OCI-LY3 (cell line): ENCODE results near the gene PRPF19.

ENCODE experiments used
- H2AFZ ChIP-seq: fragments of 200-600, 300-600 bp; shearing (Covaris generic); 2 replicates; pipeline ENCODE4 v1.6.0; 2014; ENCODE audit warnings: antibody characterized with exemption, low read depth, low read length
- H3K27ac ChIP-seq: fragments of 200-600, 300-600 bp; sonication (generic); 2 replicates; pipeline ENCODE4 v1.5.1; 2014; ENCODE audit warnings: mild to moderate bottlenecking, low read length, moderate library complexity, mixed read lengths
- H3K27me3 ChIP-seq: fragments of 200-600, 300-600 bp; sonication (generic); 2 replicates; pipeline ENCODE4 v1.6.1; 2014; ENCODE audit warnings: low read depth, low read length, mixed read lengths
- H3K36me3 ChIP-seq: fragments of 200-600, 300-600 bp; sonication (generic); replicated peaks from 2 replicates; pipeline ENCODE3; 2014; ENCODE audit warnings: low read depth, low read length, mixed read lengths
- H3K4me1 ChIP-seq: fragments of 300-600, 200-600 bp; sonication (generic); 2 replicates; pipeline ENCODE4 v1.6.1; 2014; ENCODE audit warnings: low read length, mixed read lengths
- H3K4me2 ChIP-seq: fragments of 200-600, 300-600 bp; sonication (generic); 2 replicates; pipeline ENCODE4 v1.6.1; 2014; ENCODE audit warnings: low read length, mixed read lengths
- H3K4me3 ChIP-seq: fragments of 300-600, 200-600 bp; sonication (generic); 2 replicates; pipeline ENCODE4 v1.5.1; 2014; ENCODE audit warnings: antibody characterized with exemption, mild to moderate bottlenecking, low read length, moderate library complexity
- H3K79me2 ChIP-seq: fragments of 300-600, 200-600 bp; shearing (Covaris generic); 2 replicates; pipeline ENCODE4 v1.6.1; 2014; ENCODE audit warnings: mild to moderate bottlenecking, low read length, mixed read lengths
- H3K9ac ChIP-seq: fragments of 300-600, 200-600 bp; shearing (Covaris generic); 2 replicates; pipeline ENCODE4 v1.6.0; 2014; ENCODE audit warnings: mild to moderate bottlenecking, low read length, moderate library complexity
- H3K9me3 ChIP-seq: fragments of 200-600, 300-600 bp; shearing (Covaris generic); 2 replicates; pipeline ENCODE4 v1.6.1; 2014; ENCODE audit warnings: low read length, mixed read lengths; ENCODE audit not compliant: insufficient read depth
- H4K20me1 ChIP-seq: fragments of 200-600, 300-600 bp; sonication (generic); 2 replicates; pipeline ENCODE4 v1.6.1; 2016; ENCODE audit warnings: low read length, mixed read lengths; ENCODE audit not compliant: insufficient read depth
- EZH2phosphoT487 ChIP-seq: fragments of 200-600 bp; shearing (Covaris generic); IDR thresholded peaks from 2 replicates; pipeline ENCODE4 v1.6.1; 2018; ENCODE audit warnings: antibody characterized with exemption, mixed run types, low read depth
- TF ChIP-seq, protein P1 (sequence below): fragments of 200-600, 300-600 bp; sonication (generic); IDR thresholded peaks from 2 replicates; pipeline ENCODE4 v1.5.1; 2014; ENCODE audit warnings: antibody characterized with exemption, low read length, low read depth

PRPF19 gene

DNA sequence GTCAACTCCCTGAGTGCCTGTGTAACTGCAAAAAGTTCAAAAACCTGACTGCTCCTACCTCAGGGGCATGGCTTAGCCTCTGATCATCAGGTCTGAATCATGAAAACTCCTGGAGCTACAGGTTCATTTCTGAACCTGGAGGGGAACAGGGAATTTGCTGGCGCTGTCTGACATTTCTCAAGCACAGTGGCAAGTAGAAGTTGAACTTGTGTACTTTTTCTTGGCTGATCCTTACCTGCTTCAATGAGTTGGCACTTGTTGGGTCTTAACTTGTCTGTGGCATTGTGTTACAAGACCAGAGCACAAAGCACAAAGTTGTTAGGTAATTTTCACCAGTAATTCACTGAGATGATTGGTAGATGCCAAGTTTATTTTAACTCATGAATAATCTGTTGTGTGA, 10.9 kb upstream of the PRPF19 start:
- Histone ChIP-seq H3K4me2 (no peak overlapping the region), H3K9me3 (no peaks in the 10 kb centered on the region), H3K9ac (no peak overlapping the region), H3K4me1 (peaks cover 53% of the 10 kb centered on the region), H3K27ac (no peak overlapping the region), H3K27me3 (no peaks in the 10 kb centered on the region), H3K36me3 (peaks cover 54% of the 10 kb centered on the region), H3K79me2 (peaks cover 62% of the 10 kb centered on the region), H4K20me1 (peaks cover 43% of the 10 kb centered on the region), H2AFZ (no peak overlapping the region), H3K4me3 (no peak overlapping the region)
- TF ChIP-seq, protein P1, sequence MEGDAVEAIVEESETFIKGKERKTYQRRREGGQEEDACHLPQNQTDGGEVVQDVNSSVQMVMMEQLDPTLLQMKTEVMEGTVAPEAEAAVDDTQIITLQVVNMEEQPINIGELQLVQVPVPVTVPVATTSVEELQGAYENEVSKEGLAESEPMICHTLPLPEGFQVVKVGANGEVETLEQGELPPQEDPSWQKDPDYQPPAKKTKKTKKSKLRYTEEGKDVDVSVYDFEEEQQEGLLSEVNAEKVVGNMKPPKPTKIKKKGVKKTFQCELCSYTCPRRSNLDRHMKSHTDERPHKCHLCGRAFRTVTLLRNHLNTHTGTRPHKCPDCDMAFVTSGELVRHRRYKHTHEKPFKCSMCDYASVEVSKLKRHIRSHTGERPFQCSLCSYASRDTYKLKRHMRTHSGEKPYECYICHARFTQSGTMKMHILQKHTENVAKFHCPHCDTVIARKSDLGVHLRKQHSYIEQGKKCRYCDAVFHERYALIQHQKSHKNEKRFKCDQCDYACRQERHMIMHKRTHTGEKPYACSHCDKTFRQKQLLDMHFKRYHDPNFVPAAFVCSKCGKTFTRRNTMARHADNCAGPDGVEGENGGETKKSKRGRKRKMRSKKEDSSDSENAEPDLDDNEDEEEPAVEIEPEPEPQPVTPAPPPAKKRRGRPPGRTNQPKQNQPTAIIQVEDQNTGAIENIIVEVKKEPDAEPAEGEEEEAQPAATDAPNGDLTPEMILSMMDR, result no peak
- no peak for TF ChIP-seq EZH2phosphoT487

DNA sequence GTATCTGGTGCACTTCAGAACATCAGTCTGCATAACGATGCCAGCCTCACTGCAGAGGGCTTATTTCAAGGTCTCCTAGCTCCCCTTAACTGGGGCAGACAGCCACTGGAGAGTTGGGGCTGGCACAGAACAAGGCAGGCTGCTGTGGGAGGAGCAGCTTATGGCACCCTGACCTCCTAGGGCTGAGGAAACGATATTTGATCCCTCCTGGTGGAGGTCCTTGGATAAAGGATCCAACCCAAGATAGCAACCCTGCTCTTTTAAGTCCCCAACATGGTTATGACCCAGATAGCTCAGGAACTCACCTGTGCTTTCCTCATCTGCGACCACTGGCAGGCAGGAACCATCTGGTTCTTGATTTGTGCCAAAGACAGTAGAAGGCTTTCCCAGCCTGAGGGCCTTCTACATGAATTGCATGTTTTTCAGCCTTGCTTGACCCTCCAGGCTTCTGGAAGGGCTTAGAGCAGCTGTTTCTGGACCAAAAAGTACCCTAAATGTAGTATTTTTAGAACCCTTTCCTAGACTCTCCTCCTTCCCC, 10.4 kb upstream of the PRPF19 start:
- TF ChIP-seq, protein P1, result no peak
- no peak for TF ChIP-seq EZH2phosphoT487
- Histone ChIP-seq H3K27me3 (no peaks in the 10 kb centered on the region), H3K36me3 (peaks cover 52% of the 10 kb centered on the region), H3K9me3 (no peaks in the 10 kb centered on the region), H3K4me3 (no peak overlapping the region), H3K4me2 (peak overlapping the region; percentile 98), H3K79me2 (peaks cover 62% of the 10 kb centered on the region), H4K20me1 (peaks cover 43% of the 10 kb centered on the region), H3K4me1 (peaks cover 58% of the 10 kb centered on the region), H2AFZ (no peak overlapping the region), H3K27ac (no peak overlapping the region), H3K9ac (peak overlapping the region; percentile 73; the same call in 1 of the 2 replicates)

GRCh38 chr11:60915248-60915914, 9.0 kb upstream of the PRPF19 start:
- Histone ChIP-seq H3K79me2 (peaks cover 62% of the 10 kb centered on the region), H3K4me3 (peak overlapping the region; percentile 84), H4K20me1 (peaks cover 43% of the 10 kb centered on the region), H3K9me3 (no peaks in the 10 kb centered on the region), H3K27ac (peak overlapping the region; percentile 86), H3K4me1 (peaks cover 72% of the 10 kb centered on the region), H3K27me3 (no peaks in the 10 kb centered on the region), H2AFZ (no peak overlapping the region), H3K9ac (peak overlapping the region; percentile 91), H3K36me3 (peaks cover 39% of the 10 kb centered on the region), H3K4me2 (peak overlapping the region; percentile 98)
- TF ChIP-seq, protein P1, result peak; percentile 85
- no peak for TF ChIP-seq EZH2phosphoT487

DNA sequence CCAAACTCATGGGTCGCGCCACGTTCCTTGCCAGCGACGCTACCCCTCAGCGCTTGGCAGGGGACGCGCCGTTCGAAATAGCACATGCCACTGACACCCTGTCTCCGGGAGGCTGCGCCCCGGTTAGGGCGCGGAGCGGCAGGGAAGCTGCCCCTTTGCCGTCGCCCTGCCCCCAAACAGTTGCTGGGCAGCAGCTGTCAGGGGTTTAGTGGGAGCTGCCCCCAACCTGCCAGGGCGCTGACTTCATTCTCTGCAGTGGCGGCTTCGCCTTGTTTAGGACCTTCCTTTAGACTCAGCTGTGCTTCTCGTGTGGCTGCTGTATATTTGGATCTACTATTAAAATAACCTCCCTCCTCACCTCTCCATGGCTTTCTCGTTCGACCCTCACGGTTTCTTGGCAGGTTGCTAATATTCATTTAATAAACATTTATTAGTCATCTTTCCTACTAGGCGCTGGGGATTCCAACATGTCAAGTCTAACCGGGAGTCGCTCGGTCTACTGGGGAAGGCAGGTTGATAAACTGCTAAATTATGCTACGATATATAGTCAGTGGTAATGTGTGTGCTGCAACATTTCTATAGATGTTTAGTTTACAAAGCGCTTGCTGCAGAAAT, 8.4 kb upstream of the PRPF19 start:
- Histone ChIP-seq H4K20me1 (peaks cover 40% of the 10 kb centered on the region), H3K9ac (peak overlapping the region; percentile 91)

More for the DNA sequence above, 8.4 kb upstream of the PRPF19 start:
- peak overlapping the region; percentile 84 for H3K4me3 ChIP-seq
- H3K79me2 ChIP-seq, result peaks cover 59% of the 10 kb centered on the region
- no peak overlapping the region for H2AFZ ChIP-seq
- H3K36me3 ChIP-seq, result peaks cover 33% of the 10 kb centered on the region
- H3K27me3 ChIP-seq, result no peaks in the 10 kb centered on the region
- H3K9me3 ChIP-seq, result no peaks in the 10 kb centered on the region
- TF ChIP-seq, protein P1, result no peak
- peak overlapping the region; percentile 98 for H3K4me2 ChIP-seq
- peak overlapping the region; percentile 86 for H3K27ac ChIP-seq
- peaks cover 74% of the 10 kb centered on the region for H3K4me1 ChIP-seq
